ENCODE measurements around the gene ANKRD55. TPM values are rescaled to one million over a fixed set of nuclear protein-coding genes. Genes with fewer than 3 reads are reported as not detected.
"Not testable (repeated sequence)": the region's sequence is repeated elsewhere in the genome, so short reads cannot be mapped to it uniquely, and the experiment has no call there.

The ANKRD55 gene
- total RNA-seq, 1 experiment from 2014 or later: not detected

GRCh38 chr5:56161439-56161823 lies 71.7 kb downstream of the ANKRD55 start:
- ChIA-PET CTCF (no interaction called here), POLR2A (interaction anchor here (1.1 to 1.2 kb wide), 2 partner anchors 38 to 158 kb away, joined by 3 to 4 read pairs; no protein-coding TSS in a partner anchor)
- DNase-seq (ENCODE audit: unreplicated experiment): no peak
- TF ChIP-seq CTCF (IDR thresholded peaks at IDR 0.05; ENCODE audit: unreplicated experiment): no peak
- no TSS peak for BruUV-seq (replicated peaks)
- Mint-ChIP-seq H3K36me3 (ENCODE audit: insufficient read depth, unreplicated experiment) (peaks cover 10% of the 10 kb centered on the region), H3K27me3 (ENCODE audit: insufficient read depth, unreplicated experiment) (no peaks in the 10 kb centered on the region), H3K27ac (ENCODE audit: low read depth, unreplicated experiment) (no peak overlapping the region), H3K4me1 (ENCODE audit: insufficient read depth, unreplicated experiment) (no peaks in the 10 kb centered on the region), H3K9me3 (ENCODE audit: unreplicated experiment) (peaks cover 7% of the 10 kb centered on the region), H3K4me3 (ENCODE audit: unreplicated experiment) (no peak overlapping the region)
- intact Hi-C loops (cut with micrococcal nuclease): no loop called here

GRCh38 chr5:56160723-56161438 lies 72.2 kb downstream of the ANKRD55 start:
- no TSS peak for BruUV-seq (replicated peaks)
- no peak for DNase-seq (ENCODE audit: unreplicated experiment)
- ChIA-PET POLR2A (interaction anchor here (0.6 to 1.2 kb wide), 3 partner anchors 37 to 163 kb away, joined by 3 to 4 read pairs (median 3); no protein-coding TSS in a partner anchor), CTCF (no interaction called here)
- H3K4me1 Mint-ChIP-seq (ENCODE audit: insufficient read depth, unreplicated experiment): no peaks in the 10 kb centered on the region
- TF ChIP-seq CTCF (IDR thresholded peaks at IDR 0.05; ENCODE audit: unreplicated experiment): no peak
- H3K27ac Mint-ChIP-seq (ENCODE audit: low read depth, unreplicated experiment): no peak overlapping the region
- intact Hi-C loops (cut with micrococcal nuclease): no loop called here
- peaks cover 10% of the 10 kb centered on the region for H3K36me3 Mint-ChIP-seq (ENCODE audit: insufficient read depth, unreplicated experiment)
- H3K9me3 Mint-ChIP-seq (ENCODE audit: unreplicated experiment): peaks cover 1% of the 10 kb centered on the region
- no peak overlapping the region for H3K4me3 Mint-ChIP-seq (ENCODE audit: unreplicated experiment)
- H3K27me3 Mint-ChIP-seq (ENCODE audit: insufficient read depth, unreplicated experiment): no peaks in the 10 kb centered on the region

GRCh38 chr5:56159521-56159947 lies 73.6 kb downstream of the ANKRD55 start:
- no peak overlapping the region for H3K27ac Mint-ChIP-seq (ENCODE audit: low read depth, unreplicated experiment)
- no peaks in the 10 kb centered on the region for H3K27me3 Mint-ChIP-seq (ENCODE audit: insufficient read depth, unreplicated experiment)
- TF ChIP-seq CTCF (IDR thresholded peaks at IDR 0.05; ENCODE audit: unreplicated experiment): no peak
- DNase-seq (ENCODE audit: unreplicated experiment): no peak
- no peak overlapping the region for H3K4me3 Mint-ChIP-seq (ENCODE audit: unreplicated experiment)
- no peaks in the 10 kb centered on the region for H3K9me3 Mint-ChIP-seq (ENCODE audit: unreplicated experiment)
- no TSS peak for BruUV-seq (replicated peaks)
- H3K4me1 Mint-ChIP-seq (ENCODE audit: insufficient read depth, unreplicated experiment): no peaks in the 10 kb centered on the region
- ChIA-PET POLR2A (no interaction called here), CTCF (no interaction called here)
- H3K36me3 Mint-ChIP-seq (ENCODE audit: insufficient read depth, unreplicated experiment): peaks cover 10% of the 10 kb centered on the region
- intact Hi-C loops (cut with micrococcal nuclease): no loop called here

- CTCF ChIA-PET: no interaction called here
- H3K27ac Mint-ChIP-seq (ENCODE audit: low read depth, unreplicated experiment): no peak overlapping the region
These were observed 74.7 kb downstream of the ANKRD55 start for GRCh38 chr5:56158331-56158960.

GRCh38 chr5:56157191-56157621 lies 75.9 kb downstream of the ANKRD55 start:
- H3K4me1 Mint-ChIP-seq (ENCODE audit: insufficient read depth, unreplicated experiment); BruUV-seq (replicated peaks); DNase-seq (ENCODE audit: unreplicated experiment); H3K36me3 Mint-ChIP-seq (ENCODE audit: insufficient read depth, unreplicated experiment); intact Hi-C loops (cut with micrococcal nuclease); H3K27ac Mint-ChIP-seq (ENCODE audit: low read depth, unreplicated experiment); POLR2A ChIA-PET; H3K9me3 Mint-ChIP-seq (ENCODE audit: unreplicated experiment); H3K4me3 Mint-ChIP-seq (ENCODE audit: unreplicated experiment); H3K27me3 Mint-ChIP-seq (ENCODE audit: insufficient read depth, unreplicated experiment): not testable (repeated sequence)
- CTCF ChIA-PET: interaction anchor here (0.6 kb wide), 1 partner anchor 9 kb away, joined by 4 read pairs; no protein-coding TSS in a partner anchor

More at GRCh38 chr5:56158331-56158960, 74.7 kb downstream of the ANKRD55 start:
- H3K4me1 Mint-ChIP-seq (ENCODE audit: insufficient read depth, unreplicated experiment): no peaks in the 10 kb centered on the region
- H3K4me3 Mint-ChIP-seq (ENCODE audit: unreplicated experiment): no peak overlapping the region
- no peaks in the 10 kb centered on the region for H3K27me3 Mint-ChIP-seq (ENCODE audit: insufficient read depth, unreplicated experiment)
- POLR2A ChIA-PET: no interaction called here
- intact Hi-C loops (cut with micrococcal nuclease): no loop called here
- no peak for TF ChIP-seq CTCF (IDR thresholded peaks at IDR 0.05; ENCODE audit: unreplicated experiment)
- no TSS peak for BruUV-seq (replicated peaks)
- H3K9me3 Mint-ChIP-seq (ENCODE audit: unreplicated experiment): no peaks in the 10 kb centered on the region
- no peak for DNase-seq (ENCODE audit: unreplicated experiment)
- H3K36me3 Mint-ChIP-seq (ENCODE audit: insufficient read depth, unreplicated experiment): peaks cover 8% of the 10 kb centered on the region

GRCh38 chr5:56156585-56157190 lies 76.4 kb downstream of the ANKRD55 start:
- intact Hi-C loops (cut with micrococcal nuclease); POLR2A ChIA-PET; H3K4me3 Mint-ChIP-seq (ENCODE audit: unreplicated experiment); H3K9me3 Mint-ChIP-seq (ENCODE audit: unreplicated experiment); H3K4me1 Mint-ChIP-seq (ENCODE audit: insufficient read depth, unreplicated experiment); H3K27ac Mint-ChIP-seq (ENCODE audit: low read depth, unreplicated experiment); H3K27me3 Mint-ChIP-seq (ENCODE audit: insufficient read depth, unreplicated experiment); DNase-seq (ENCODE audit: unreplicated experiment); BruUV-seq (replicated peaks); H3K36me3 Mint-ChIP-seq (ENCODE audit: insufficient read depth, unreplicated experiment): not testable (repeated sequence)
- CTCF ChIA-PET: interaction anchor here (1.5 kb wide), 1 partner anchor 45 kb away, joined by 4 read pairs; no protein-coding TSS in a partner anchor
